HG02610 (cell line): Measurements from ENCODE around the gene CFAP43.
"Not testable (repeated sequence)": the region's sequence is repeated elsewhere in the genome, so short reads cannot be mapped to it uniquely, and the experiment has no call there.

Experiments used
- ATAC-seq: cut with Tn5 transposase; IDR thresholded peaks from one replicate; pipeline ENCODE4 v1.9.1; 2021; ENCODE audit warnings: mild to moderate bottlenecking, moderate library complexity; ENCODE audit not compliant: unreplicated experiment

CFAP43 gene

GRCh38 chr10:104256335-104256961 lies 24.3 kb upstream of the CFAP43 start:
- no peak for ATAC-seq

GRCh38 chr10:104255311-104255981 lies 23.3 kb upstream of the CFAP43 start:
- ATAC-seq, result peak; percentile 49

- peak; percentile 80 for ATAC-seq
Observed at GRCh38 chr10:104254493-104255310, 22.5 kb upstream of the CFAP43 start, which contains the start of gene GSTO1. Gene GSTO1, plus strand, starts transcription at chr10:104254892. Its CDS starts 37 bp downstream, at chr10:104254929.

- no peak for ATAC-seq
Observed at GRCh38 chr10:104253606-104254410, 21.6 kb upstream of the CFAP43 start.

GRCh38 chr10:104253106-104253505 lies 20.9 kb upstream of the CFAP43 start:
- no peak for ATAC-seq

GRCh38 chr10:104252368-104252767 lies 20.2 kb upstream of the CFAP43 start:
- no peak for ATAC-seq

GRCh38 chr10:104251443-104251842 lies 19.3 kb upstream of the CFAP43 start:
- ATAC-seq, result no peak

GRCh38 chr10:104250371-104250770 lies 18.2 kb upstream of the CFAP43 start:
- ATAC-seq, result no peak

GRCh38 chr10:104248931-104249330 lies 16.8 kb upstream of the CFAP43 start:
- not testable (repeated sequence) for ATAC-seq

GRCh38 chr10:104247513-104248146 lies 15.5 kb upstream of the CFAP43 start:
- no peak for ATAC-seq

- no peak for ATAC-seq
Observed at GRCh38 chr10:104246976-104247375, 14.8 kb upstream of the CFAP43 start.

- no peak for ATAC-seq
Observed at GRCh38 chr10:104245066-104245632, 13.0 kb upstream of the CFAP43 start.

GRCh38 chr10:104243512-104243911 lies 11.3 kb upstream of the CFAP43 start:
- ATAC-seq, result no peak

- not testable (repeated sequence) for ATAC-seq
Observed at GRCh38 chr10:104243009-104243408, 10.8 kb upstream of the CFAP43 start.

GRCh38 chr10:104242545-104242944 lies 10.4 kb upstream of the CFAP43 start:
- no peak for ATAC-seq

- ATAC-seq, result no peak
Observed at GRCh38 chr10:104240078-104240477, 7.9 kb upstream of the CFAP43 start.

GRCh38 chr10:104235801-104236200 lies 3.6 kb upstream of the CFAP43 start:
- ATAC-seq, result no peak

- no peak for ATAC-seq
Observed at GRCh38 chr10:104234934-104235333, 2.8 kb upstream of the CFAP43 start.

GRCh38 chr10:104233817-104234216 lies 1.7 kb upstream of the CFAP43 start:
- ATAC-seq, result no peak

- peak; percentile 14 for ATAC-seq
Observed at GRCh38 chr10:104232613-104233102, 494 bp upstream of the CFAP43 start.
